ENCODE data around the gene PHACTR3. TPM values are rescaled to one million over a fixed set of nuclear protein-coding genes. Genes with fewer than 3 reads are reported as not detected.
A peak's percentile ranks its signal among the peaks of the same experiment; 100 is the strongest.

PHACTR3 gene
- total RNA-seq, 1 experiment from 2014 or later = not detected

DNA sequence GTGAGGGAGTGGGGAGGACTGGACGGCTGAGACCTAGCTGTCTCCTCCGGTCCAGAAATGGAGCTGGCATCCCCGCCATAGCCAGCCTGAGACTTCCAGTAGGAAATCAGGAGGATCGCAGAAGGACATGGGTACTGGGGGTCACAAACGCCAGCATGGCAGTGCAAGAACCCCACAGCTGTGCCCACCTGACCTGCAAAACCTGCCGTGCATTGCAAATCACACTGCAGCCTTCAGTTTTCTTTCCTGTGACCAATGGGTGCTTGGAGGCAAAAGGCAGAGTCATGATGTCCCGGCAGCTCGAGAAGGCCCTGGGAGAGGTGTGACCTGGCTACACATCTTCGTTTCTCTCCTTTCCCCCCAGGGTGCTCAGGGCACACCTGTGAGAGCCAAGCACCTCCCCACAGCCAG, 23.3 kb upstream of the PHACTR3 start:
- H3K4me3 ChIP-seq = no peak overlapping the region
- peaks cover 18% of the 10 kb centered on the region for H3K27me3 ChIP-seq
- no peaks in the 10 kb centered on the region for H3K36me3 ChIP-seq
- H3K9me3 ChIP-seq = no peaks in the 10 kb centered on the region
- DNase-seq = no peak

DNA sequence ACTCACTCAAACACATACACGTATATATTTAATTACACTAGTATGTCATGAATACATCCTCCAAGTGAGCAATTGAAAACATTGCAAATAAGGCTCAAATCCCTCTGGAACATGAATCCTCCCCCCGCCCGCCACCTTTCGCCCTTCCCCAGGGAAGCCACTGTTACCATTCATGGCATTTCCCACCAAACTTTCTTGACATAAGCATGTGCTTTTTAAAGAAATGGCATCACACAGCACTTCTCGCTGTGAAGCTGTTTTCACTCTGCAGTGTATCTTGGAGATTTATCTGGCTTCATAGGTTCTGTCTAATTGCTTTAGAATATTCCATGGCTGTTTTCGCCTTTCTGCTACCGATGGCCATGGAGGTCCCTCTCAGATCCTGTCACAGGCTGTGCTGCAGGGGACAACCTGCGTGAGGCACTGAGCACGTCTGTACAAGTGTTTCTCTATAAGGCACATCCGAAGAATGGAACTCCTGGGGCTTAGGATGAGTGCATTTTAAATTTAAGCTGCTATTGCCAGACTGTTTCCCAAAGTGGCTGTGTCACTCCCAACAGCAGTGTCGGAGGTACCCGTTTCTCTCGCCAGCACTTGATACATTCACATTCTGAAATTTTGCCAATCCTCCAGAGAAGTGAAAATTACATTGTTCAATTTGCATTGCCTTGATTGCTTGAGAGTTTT, 22.2 kb upstream of the PHACTR3 start:
- H3K4me3 ChIP-seq = no peak overlapping the region
- DNase-seq = no peak
- peaks cover 13% of the 10 kb centered on the region for H3K27me3 ChIP-seq
- H3K36me3 ChIP-seq = no peaks in the 10 kb centered on the region
- H3K9me3 ChIP-seq = no peaks in the 10 kb centered on the region

DNA sequence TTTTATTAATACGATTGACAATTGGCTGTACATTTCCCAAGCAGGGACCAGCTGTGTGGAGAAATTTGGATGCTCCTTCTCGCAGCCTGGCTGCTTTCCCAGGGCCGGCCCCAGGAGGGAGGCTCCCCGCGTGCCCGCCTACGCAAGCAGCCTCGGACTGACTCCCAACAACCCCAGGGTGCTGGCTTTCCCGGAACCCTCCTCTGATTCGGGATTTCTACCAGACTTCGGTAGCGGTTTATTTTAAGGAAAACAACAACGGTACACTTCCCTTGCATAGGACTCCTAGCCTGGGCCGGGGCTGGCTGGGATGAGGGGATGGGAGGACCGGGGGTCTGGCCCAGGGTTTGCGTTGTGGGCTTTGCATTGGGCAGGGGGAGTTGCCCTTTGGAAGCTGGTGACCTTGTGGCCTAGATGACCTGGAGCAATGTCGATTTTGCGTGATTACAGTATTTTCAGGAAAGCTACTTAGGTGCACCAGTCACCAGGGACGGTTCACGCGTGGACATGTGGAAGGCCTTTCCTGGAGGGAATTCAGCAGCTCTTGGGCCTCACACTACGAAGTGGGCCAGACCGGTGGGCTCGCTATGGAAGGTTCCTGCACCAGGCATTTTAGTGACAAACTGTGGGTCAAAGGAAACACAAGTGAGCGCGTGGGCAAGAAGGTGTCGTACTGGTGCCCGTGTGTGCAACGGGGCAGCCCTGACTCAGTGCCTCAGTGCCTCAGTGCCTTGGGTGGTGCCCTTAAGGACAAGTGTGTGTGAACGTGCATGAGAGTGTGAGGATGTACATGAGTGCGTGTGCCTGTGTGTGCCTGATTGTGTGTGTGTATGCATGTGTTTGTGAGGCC, 20.7 kb upstream of the PHACTR3 start:
- Histone ChIP-seq H3K27me3 (peaks cover 8% of the 10 kb centered on the region; the same call in 1 of the 2 replicates), H3K9me3 (no peaks in the 10 kb centered on the region), H3K4me3 (no peak overlapping the region), H3K36me3 (no peaks in the 10 kb centered on the region)
- DNase-seq = peak; percentile 89

DNA sequence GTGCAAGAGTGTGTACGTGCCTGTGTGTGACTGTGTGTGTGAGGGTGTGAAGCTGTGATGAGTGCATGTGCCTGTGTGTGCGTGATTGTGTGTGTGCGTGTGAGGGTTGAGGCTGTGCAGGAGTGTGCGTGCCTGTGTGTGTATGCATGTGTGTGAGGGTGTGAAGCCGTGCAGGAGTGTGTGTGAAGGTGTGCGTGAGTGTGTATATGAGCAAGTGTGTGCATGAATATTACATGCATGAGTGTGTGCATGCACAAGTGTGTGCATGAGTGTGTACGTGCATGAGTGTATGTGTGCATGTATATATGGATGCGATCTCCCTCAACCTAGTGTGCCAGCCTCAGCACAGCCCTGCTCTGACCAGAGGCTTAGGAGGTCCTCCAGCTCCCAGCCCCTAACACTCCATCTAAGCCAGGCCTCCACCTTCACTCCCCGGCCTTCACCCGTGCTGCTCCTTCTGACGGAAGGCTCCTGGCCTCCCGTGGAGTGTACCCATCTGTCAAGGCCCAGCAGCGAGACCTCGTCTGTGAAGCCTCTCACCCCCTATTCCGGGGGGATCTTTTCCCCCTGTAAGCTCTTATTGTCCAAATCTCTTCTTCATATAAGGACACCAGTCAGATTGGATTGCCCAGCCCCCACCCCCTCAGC, 19.9 kb upstream of the PHACTR3 start:
- H3K9me3 ChIP-seq = no peaks in the 10 kb centered on the region
- no peak overlapping the region for H3K4me3 ChIP-seq
- no peaks in the 10 kb centered on the region for H3K36me3 ChIP-seq
- peaks cover 8% of the 10 kb centered on the region; the same call in 1 of the 2 replicates for H3K27me3 ChIP-seq
- no peak for DNase-seq

DNA sequence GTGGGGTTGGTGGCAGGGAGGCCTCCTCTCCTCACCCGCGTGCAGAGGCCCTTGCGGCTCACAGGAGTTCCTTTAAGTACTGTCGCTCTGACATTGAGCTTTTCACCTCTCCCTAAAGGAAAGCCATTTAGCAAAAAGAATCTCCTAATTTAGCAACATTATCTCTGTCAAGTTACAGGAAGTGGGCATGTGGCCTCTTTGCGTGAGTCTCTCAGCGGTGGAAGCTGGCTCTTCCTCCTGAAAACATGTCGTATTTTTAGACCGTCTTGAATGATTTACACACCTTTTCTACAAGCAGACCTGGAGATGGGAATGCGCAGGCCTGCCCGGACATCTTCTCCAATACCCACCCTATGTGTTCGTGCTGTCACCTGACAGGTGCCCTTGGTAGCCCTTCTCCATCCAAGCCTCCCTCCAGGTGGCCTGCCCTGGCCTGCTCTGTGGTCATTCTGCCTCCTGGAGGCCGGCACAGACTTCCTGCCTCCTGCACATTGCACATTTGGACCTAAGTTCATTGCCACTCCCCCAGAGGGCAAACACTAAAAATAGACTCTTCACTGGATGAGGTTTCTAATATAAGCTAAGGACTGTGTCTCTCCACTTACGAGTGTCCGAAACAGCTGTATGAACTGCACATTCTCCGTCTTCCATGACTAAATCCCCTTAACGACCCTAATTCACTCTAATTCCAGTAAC, 18.5 kb upstream of the PHACTR3 start:
- no peaks in the 10 kb centered on the region for H3K36me3 ChIP-seq
- peaks cover 8% of the 10 kb centered on the region; the same call in 1 of the 2 replicates for H3K27me3 ChIP-seq
- no peak overlapping the region for H3K4me3 ChIP-seq
- DNase-seq = no peak
- H3K9me3 ChIP-seq = no peaks in the 10 kb centered on the region

DNA sequence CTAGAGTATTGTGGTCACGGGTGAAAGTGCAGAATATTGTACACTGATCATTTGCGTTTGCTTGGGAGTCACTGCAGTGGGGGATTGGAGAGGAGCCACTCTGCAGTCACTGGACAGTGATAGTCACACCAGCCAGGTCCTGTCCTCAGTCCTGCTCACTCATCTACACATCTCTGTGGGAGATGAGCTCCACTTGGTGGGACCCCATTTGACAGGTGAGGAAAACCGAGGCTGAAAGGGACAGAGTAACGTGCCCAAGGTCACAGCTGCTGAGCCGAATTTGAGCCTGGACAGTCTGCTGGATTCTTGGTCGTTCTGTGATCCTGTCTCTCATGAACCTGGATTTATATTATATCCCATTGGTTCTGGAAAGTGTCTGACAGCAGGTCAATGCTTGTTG, 17.7 kb upstream of the PHACTR3 start:
- no peak for DNase-seq
- Histone ChIP-seq H3K9me3 (no peaks in the 10 kb centered on the region), H3K27me3 (peaks cover 5% of the 10 kb centered on the region; the same call in 1 of the 2 replicates), H3K4me3 (no peak overlapping the region), H3K36me3 (no peaks in the 10 kb centered on the region)

DNA sequence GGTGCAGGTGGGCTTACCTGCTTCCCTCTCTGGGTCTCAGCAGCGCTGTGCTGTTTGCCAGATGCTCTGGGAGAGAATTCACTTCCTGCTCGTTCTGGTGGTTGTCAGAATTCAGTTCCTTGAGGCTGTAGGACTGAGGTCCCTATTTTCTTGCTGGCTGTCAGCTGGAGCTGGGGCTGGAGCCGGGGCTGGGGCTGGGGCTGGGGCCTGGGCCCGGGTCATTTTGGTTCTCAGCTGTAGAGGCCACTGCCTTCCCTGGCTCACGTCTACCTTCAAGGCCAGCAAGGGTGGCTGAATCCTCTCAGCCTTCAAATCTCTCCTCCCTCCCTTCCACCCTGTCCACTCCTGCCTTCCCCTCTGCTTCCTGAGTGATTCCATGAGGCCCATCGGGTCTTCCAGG, 16.8 kb upstream of the PHACTR3 start:
- H3K36me3 ChIP-seq = no peaks in the 10 kb centered on the region
- no peaks in the 10 kb centered on the region for H3K27me3 ChIP-seq
- no peak overlapping the region for H3K4me3 ChIP-seq
- no peak for DNase-seq
- H3K9me3 ChIP-seq = no peaks in the 10 kb centered on the region

DNA sequence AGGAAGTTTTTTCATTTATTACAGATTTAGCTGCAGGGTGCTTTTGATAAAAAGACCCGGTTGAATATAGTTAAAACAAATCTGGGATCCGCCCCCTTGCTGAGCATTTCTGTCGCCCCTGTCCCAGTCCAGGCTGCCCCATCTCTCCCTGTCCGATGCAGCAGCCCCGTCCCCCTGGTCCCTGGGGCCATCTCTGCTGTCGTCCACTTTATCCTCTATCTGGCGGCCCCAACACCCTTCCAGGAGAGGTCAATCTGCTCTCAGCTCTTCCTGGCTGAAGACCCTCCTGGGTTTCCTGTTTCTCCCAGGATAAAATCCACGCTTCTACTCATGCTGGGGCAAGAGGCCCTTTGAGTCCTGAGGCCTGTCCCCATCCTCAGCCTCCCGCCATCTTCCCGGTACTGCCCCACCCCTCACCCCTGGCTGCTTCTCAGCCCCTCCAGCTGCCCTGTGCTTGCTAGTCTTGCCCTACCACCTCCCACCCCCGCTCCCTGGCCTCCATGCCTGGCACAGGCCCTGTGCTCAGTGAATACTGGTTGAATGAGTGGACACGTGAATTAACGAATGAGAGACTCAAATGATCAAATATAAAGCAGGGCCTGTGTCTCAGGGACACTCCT, 16.0 kb upstream of the PHACTR3 start:
- DNase-seq = no peak
- Histone ChIP-seq H3K4me3 (no peak overlapping the region), H3K36me3 (no peaks in the 10 kb centered on the region), H3K9me3 (peaks cover 2% of the 10 kb centered on the region; the same call in 1 of the 2 replicates), H3K27me3 (no peaks in the 10 kb centered on the region)

DNA sequence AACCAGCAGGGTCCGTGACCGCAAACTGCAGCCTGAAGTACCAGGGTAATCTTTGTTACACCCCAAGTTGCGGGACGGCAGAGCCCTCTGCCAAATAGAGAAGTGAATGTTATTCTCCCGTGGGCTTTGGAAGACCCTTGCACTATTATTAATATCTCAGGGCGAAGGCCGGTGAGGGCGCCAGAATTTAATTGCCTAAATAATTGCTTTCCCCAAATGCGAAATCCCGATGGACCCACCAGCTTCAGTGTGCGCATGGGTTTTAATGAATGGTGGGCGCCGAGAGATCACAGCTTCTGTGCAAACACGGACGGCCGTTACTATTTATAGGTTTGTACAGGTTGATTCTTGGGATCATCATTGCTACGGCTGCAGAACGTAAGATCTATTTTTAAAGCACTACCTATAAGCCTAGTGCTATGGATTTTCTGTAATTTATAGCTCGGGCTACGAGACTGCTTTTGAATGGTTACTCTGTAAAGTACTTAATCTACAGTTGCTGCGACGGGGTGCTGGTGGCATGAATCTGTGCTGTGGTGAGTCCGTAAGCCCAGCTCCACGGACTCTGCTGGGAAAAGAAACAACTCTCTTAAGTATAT, 15.2 kb upstream of the PHACTR3 start:
- Histone ChIP-seq H3K27me3 (no peaks in the 10 kb centered on the region), H3K36me3 (no peaks in the 10 kb centered on the region), H3K9me3 (peaks cover 2% of the 10 kb centered on the region; the same call in 1 of the 2 replicates), H3K4me3 (peak overlapping the region; percentile 18)
- no peak for DNase-seq

DNA sequence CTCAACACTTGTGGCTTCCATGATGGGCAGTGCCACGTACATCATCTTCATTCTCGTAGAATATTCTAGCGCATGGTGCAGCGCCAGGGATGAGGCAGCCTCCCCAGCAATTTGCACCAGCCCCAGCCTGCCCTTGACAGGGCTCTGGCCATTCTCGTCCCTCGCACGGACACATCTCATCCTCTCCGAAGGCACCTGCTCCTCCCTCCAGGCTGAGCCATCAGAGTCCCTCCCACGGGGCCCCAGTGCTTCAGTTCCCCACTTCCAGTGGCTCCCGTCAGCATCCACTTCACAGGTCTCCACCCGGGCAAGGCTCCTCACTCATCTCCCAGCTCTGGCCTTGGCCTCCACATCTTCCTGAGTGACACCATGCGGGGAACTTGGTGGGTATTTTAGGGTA, 13.3 kb upstream of the PHACTR3 start:
- no peak for DNase-seq
- Histone ChIP-seq H3K36me3 (no peaks in the 10 kb centered on the region), H3K9me3 (peaks cover 2% of the 10 kb centered on the region; the same call in 1 of the 2 replicates), H3K4me3 (no peak overlapping the region), H3K27me3 (no peaks in the 10 kb centered on the region)

DNA sequence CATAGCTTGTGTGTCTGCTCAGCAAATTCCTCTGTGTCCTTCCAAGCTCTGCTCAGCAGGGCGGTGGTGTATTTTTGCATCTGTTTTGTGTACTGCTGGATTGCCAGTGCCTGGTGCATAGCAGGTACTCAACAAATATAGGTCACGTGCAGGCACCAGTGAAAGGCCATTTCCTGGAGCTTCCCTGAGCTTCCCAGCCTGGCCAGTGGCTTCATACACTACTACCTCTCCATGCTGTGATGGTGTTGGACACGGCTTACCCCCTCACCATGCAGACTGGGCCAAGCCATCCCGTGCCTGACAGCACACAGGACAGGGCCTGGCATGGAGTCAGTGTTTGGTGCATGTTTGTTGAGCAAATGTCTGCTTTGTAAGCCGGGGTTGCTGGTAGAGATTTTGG, 7.7 kb upstream of the PHACTR3 start:
- H3K9me3 ChIP-seq = peaks cover 2% of the 10 kb centered on the region; the same call in 1 of the 2 replicates

DNA sequence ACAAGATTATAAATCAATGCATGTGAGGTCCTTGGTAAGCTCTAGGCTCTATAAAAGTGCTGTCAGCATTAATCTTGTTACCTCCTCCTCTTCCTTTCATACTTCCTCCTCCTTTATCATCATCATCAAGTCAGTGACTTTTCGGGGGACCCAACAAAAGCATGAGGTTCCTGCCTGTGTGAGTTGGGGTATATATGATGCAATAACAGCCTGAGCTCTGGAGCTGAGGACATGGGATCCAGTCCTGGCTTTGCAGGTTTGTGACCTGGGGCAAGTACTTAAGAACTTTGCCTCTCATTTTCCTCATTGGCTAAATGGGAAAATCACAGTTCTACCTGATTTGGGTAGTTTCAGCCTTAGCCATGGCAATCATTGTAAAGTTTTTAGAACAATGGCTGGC, 7.1 kb upstream of the PHACTR3 start:
- peaks cover 2% of the 10 kb centered on the region; the same call in 1 of the 2 replicates for H3K9me3 ChIP-seq
- no peaks in the 10 kb centered on the region for H3K36me3 ChIP-seq
- H3K4me3 ChIP-seq = no peak overlapping the region
- H3K27me3 ChIP-seq = no peaks in the 10 kb centered on the region
- no peak for DNase-seq

More for the DNA sequence above, 7.7 kb upstream of the PHACTR3 start:
- Histone ChIP-seq H3K36me3 (no peaks in the 10 kb centered on the region), H3K4me3 (no peak overlapping the region), H3K27me3 (no peaks in the 10 kb centered on the region)
- no peak for DNase-seq

DNA sequence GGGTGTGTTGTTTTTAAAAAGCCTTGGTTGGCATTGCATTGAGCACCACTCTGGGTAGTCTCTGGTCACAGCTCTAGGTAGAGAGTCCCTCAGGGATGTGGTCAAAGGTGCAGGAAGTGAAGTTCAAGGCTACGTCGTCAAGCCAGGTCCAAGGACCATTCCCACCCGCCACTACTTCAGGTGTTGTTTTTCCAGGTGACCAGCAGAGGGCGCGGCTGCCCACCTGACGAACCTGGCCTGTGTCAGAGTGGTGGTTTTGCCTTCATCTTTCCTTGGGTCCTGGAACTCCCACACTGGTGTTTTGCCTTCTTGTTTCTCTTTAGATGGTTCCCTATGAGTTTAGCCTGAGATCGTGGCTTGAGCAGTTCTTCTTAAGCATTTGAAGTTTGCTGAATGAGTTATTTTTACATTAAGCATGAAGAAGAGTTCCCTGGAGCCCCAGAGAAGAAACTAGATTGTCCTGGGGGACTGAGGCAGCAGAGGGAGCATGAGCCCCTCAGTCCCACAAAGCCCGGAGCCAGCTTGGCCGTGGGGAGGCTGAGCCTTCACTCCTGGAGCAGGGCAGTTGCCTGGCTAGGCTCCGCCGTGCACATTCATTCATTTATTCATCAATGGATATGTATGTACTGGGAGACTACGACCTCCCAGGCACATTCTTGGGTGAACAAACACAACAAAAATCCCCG, 5.6 kb upstream of the PHACTR3 start:
- DNase-seq = no peak
- Histone ChIP-seq H3K4me3 (no peak overlapping the region), H3K27me3 (no peaks in the 10 kb centered on the region), H3K36me3 (no peaks in the 10 kb centered on the region), H3K9me3 (no peaks in the 10 kb centered on the region)

DNA sequence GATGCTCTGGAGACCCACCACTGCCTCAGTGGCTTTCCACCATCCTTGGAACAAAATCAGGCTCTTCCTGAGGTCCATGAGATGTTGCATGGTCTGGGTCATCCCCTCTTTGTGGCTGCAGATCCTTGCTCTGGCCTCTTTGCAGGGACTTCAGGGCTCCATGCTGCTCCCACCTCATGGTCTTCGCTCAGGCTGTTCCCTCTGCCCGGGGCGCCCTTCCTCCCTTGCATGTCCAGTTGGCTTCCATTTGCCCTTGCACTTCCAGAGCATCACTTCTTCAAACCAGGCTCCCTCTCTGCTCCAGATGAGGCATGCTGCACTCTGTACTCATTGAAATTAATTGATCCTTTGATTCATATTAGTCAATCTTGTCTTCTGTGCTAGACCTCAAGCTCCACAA, 4.4 kb upstream of the PHACTR3 start:
- Histone ChIP-seq H3K4me3 (no peak overlapping the region), H3K27me3 (no peaks in the 10 kb centered on the region), H3K36me3 (no peaks in the 10 kb centered on the region), H3K9me3 (no peaks in the 10 kb centered on the region)
- DNase-seq = no peak

DNA sequence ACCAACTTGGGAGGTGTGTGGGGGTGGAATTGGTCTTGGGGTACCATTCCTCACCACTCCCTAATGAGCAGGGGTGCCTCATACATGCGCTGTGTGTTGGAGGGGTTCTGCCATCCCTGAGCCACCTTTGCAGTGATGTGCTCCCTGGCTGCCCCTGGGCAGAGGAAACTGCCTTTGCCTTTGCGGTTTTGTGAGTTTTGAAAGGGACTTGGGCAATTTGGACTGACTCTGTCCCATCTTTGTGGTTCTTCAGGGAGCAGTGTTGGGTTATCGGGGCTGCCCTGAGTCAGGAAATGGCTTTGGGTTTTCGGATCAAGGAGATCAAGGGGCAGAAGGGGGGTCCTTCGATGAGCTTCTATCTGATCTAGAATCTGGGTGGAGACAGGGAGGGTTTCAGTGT, 3.9 kb upstream of the PHACTR3 start:
- H3K9me3 ChIP-seq = no peaks in the 10 kb centered on the region
- no peaks in the 10 kb centered on the region for H3K27me3 ChIP-seq
- DNase-seq = no peak
- H3K4me3 ChIP-seq = no peak overlapping the region
- H3K36me3 ChIP-seq = no peaks in the 10 kb centered on the region

Data from MG63 (cell line).